ENCODE data around the gene DNAH9.

The DNAH9 gene

GRCh38 chr17:11671126-11671525 lies 72.9 kb downstream of the DNAH9 start:
- DNase-seq (ENCODE audit: low read depth in 2 of 2), result no peak

DNA sequence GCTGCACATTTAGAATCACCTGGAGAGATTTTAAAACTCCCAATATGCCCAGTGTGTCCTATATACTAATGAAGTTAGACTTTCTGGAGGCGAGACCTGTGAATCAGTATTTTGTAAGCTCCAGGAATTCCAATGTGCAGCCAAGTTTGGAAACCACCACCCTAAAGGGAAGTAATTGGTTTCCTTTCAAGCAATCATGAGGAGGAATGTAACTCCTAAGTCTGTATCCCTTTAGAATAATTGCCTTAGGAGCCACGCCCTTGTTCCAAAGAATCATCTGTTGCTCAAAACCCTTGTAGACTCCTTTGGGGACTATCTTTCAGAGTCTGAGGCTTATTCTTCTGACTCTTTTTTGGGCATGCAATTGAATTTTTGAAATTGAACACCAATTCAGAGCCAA lies 84.4 kb downstream of the DNAH9 start:
- DNase-seq (ENCODE audit: low read depth in 2 of 2), result no peak

DNA sequence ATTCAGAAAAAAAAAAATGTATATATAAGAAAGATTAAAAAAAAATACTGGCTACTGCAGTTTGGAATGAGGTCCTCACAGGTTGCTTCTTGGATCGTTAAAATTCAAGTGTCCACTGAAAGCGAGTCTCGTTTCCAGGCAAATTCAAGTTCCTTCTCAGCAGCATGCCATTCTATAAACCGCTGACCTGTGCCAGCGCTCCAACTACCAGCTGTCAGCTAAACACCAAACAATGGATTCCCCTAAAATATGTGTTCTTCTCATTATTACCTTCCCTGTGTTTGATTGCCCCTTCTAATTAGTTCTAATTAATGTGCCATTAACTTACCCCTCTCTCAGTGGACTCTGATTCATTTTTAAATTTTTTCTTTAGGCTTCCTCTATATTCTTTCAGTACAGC lies 92.4 kb downstream of the DNAH9 start:
- DNase-seq (ENCODE audit: low read depth in 2 of 2), result no peak

- DNase-seq (ENCODE audit: low read depth in 2 of 2), result no peak
These were observed 94.4 kb downstream of the DNAH9 start for GRCh38 chr17:11692688-11693087.

DNA sequence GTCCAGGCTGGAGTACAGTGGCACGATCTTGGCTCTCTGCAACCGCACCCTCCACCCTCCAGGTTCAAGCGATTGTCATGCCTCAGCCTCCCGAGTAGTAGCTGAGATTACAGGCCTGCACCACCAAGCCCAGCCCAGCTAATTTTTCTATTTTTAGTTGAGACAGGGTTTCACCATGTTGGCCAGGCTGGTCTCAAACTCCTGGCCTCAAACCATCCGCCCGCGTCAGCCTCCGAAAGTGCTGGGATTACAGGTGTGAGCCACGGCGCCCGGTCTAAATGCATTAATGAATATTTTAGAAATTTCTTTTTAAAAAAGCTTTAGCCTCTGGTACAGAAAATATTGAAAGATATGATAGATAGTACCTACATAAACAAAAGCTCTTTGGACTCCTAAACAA lies 95.0 kb downstream of the DNAH9 start:
- DNase-seq (ENCODE audit: low read depth in 2 of 2), result no peak

DNA sequence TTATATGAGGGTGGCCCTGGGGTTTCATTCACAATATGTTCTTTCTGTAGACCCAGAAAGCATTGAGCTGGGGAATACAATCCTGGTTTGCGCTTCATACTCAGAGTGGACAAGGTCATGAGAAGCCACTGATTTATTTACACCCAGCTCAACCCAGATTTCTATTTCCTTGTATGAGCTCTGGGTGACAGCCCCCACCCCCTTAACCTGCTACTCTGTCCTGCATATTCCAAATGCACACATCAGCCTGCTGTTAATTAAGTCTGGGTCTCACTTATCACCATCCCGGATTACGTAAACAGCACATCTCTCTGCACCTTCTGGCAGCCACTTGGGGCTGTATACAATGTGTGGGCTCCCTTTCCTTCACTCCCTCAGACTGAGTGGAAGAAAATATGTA lies 102.4 kb downstream of the DNAH9 start:
- no peak for DNase-seq (ENCODE audit: low read depth in 2 of 2)

GRCh38 chr17:11701911-11702310 lies 103.6 kb downstream of the DNAH9 start:
- DNase-seq (ENCODE audit: low read depth in 2 of 2), result no peak

DNA sequence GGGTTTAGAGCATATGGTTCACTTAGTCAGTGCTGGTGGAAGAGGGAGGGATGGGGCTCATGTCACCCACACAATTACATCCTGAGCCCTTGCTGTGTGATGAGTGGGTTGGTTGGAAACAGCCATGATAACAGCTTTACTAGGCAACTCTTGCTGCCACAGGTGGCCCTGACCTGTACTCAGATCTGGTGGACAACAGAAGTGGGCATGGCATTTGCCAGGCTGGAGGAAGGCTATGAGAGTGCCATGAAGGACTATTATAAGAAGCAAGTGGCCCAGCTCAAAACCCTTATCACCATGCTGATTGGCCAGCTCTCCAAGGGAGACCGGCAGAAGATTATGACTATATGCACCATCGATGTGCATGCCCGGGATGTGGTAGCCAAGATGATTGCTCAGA lies 105.8 kb downstream of the DNAH9 start:
- DNase-seq (ENCODE audit: low read depth in 2 of 2), result no peak

GRCh38 chr17:11705111-11705510 lies 106.8 kb downstream of the DNAH9 start:
- no peak for DNase-seq (ENCODE audit: low read depth in 2 of 2)

GRCh38 chr17:11707586-11707985 lies 109.3 kb downstream of the DNAH9 start:
- no peak for DNase-seq (ENCODE audit: low read depth in 2 of 2)

DNA sequence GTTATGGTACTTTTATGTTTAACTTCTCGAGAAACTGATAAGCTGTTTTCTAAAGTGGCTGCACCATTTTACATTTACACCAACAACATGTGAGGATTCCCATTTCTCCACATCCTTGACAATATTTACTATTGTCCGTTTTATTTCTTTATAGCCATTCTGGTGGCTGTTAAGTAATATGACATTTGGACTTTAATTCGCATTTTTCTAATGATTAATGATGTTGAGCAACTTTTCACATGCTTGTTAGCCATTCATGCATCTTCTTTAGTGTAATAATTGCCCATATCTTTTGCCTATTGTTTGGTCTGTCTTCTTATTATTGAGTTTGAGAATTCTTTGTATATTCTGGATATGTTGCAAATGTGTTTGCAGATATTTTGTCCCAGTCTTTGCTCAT lies 114.2 kb downstream of the DNAH9 start:
- DNase-seq (ENCODE audit: low read depth in 2 of 2), result no peak

DNA sequence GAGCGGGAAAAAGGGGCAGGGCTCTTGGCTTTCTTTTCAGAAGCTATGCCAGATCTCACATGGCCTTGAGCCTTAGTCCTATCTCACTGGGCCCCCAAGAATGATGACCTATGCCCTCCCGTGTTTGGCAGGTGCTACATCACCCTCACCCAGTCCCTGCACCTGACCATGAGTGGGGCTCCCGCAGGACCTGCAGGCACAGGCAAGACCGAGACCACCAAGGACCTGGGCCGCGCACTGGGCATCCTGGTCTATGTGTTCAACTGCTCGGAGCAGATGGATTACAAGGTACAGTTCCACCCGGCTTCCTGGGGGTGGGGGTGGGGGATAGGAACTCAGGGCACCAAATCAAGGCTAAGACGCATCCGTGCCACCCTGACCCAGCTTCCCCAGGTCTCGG lies 120.9 kb downstream of the DNAH9 start:
- DNase-seq (ENCODE audit: low read depth in 2 of 2), result no peak

DNA sequence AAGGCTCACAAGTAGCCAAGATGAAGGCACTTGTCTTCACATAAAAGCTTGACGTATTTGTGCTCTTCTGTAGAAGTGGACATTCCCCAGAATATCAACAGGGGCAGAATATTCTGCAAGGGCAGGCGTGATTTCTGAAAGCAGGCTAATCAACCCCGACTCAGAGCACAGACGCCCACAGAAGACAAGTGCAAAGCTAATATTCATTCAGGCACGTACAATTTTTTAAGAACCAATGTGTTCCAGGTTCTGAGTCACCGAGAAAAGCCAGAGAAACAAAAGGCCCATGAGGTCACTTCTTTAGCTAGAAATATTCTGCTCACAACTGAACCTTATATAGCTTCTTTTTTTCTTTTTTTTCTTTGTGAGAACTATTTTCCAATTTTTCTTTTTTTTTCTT lies 121.6 kb downstream of the DNAH9 start:
- no peak for DNase-seq (ENCODE audit: low read depth in 2 of 2)

GRCh38 chr17:11720816-11721215 lies 122.5 kb downstream of the DNAH9 start:
- no peak for DNase-seq (ENCODE audit: low read depth in 2 of 2)

DNA sequence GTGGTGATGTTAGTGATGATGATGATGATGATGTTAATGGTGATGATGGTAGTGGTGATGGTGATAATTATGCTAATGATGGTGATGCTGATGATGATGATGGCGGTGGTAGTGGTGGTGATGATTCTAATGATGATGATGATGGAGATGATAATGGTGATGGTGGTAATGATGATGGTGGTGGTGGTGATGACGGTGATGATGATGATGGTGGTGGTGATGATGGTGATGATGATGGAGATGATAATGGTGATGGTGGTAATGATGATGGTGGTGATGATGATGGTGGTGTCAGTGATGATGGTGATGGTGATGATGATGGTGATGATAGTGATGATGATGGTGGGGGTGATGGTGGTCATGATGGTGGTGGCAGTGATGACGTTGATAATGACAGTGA lies 132.5 kb downstream of the DNAH9 start:
- no peak for DNase-seq (ENCODE audit: low read depth in 2 of 2)

DNA sequence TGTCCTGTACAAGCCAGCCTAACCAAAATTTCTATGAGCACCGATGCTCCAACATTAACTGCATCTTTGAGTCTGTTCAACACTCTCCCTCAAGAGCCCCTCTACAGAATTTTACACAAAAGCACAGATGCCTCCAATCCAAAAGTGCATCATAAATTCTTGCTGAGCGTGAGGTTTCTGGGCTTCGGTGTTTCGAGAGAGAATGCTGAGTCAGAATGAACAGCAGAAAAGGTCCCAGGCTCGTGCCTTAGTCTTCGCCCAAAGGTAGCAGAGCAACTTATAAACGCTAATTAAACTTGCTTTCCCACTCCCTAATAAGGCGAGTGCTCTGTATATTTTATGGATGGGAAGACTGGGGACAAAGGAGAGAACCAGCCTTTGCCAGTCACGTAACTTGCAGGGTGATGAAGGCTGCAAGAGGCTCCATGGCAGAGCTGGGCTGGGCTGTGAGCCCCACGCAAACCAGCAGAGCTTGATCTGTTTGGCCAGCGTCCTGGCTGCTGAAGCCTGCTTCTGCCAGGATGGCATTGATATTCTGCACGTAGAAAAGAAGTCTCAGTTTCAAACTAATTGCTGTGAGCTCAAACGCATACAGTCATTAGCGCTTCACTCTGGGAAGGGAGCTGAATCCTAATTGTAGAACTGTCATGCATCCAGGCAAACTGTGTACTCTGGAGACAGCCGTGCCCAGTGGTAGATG lies 138.5 kb downstream of the DNAH9 start:
- DNase-seq (ENCODE audit: low read depth in 2 of 2), result no peak

DNA sequence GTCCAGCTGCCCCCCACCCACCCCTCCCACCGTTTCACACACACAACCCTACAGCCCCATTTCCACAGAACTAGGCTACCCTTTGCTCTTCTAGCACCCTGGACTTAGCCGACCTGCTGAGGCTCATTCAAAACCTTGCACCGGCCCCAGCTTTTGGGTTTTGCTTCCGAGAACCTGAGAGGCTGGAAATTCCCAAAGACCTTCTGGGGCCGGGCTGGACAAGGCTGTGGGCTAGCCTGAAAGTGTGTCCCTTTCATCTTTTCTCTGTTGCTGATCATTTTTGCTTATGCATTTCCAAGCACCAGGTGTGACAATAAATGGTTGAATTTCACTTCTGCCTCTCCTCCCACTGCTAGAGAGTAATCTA lies 139.0 kb downstream of the DNAH9 start:
- DNase-seq (ENCODE audit: low read depth in 2 of 2), result no peak

DNA sequence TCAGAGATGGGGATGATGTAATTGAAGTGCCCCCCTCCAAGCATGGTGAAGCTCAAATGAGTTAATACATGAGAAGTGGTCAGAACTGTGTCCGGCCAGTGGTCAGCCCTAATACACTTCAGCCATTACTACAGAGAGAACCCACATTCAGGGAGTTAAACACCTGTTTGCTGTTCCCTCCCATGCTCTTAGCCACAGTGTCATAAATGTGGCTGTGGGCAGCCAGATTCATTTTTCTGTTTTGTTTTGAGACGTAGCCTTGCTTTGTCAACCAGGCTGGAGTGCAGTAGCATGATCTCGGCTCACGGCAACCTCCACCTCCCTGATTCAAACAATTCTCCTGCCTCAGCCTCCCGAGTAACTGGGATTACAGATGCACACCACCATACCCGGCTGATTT lies 139.9 kb downstream of the DNAH9 start:
- no peak for DNase-seq (ENCODE audit: low read depth in 2 of 2)

- DNase-seq (ENCODE audit: low read depth in 2 of 2), result no peak
These were observed 141.1 kb downstream of the DNAH9 start for GRCh38 chr17:11739351-11739750.

DNA sequence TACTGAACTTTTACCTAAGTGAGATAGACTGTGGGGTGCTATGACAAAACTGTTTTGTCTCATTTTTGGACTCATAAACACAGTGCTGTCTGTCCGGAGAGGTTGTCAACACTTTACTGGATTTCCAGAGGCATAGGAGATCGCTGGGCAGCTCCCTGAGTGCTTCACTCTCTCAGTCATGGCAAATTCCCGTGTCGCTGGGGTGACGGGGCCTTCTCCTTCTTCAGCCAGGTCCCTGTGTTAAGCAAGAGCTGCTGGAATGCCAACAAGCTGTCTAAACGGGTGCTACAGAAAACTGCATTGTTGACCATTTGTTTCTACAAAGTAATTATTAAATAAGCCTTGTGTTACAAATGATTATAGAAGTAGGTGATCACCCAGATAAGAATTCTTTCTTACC lies 141.6 kb downstream of the DNAH9 start:
- no peak for DNase-seq (ENCODE audit: low read depth in 2 of 2)

DNA sequence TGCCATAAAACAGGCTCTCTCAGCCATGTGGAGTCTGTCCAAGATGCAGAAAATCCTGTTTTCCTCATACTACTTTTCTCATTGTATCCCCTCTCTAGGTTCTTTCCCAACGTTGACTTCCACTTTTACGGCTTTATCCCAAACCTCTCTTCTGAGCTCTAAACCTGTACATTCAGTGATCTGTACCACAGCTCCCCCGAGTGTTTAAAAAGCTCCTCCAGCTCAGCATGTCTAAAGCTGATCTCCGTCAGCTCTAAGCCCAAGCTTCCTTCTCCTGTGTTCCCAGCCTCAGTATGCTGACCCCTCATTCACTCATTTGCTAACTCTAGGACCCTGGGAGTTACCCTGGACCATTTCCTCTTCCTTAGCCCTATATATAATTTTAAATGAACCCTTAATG lies 144.6 kb downstream of the DNAH9 start:
- DNase-seq (ENCODE audit: low read depth in 2 of 2), result no peak

DNA sequence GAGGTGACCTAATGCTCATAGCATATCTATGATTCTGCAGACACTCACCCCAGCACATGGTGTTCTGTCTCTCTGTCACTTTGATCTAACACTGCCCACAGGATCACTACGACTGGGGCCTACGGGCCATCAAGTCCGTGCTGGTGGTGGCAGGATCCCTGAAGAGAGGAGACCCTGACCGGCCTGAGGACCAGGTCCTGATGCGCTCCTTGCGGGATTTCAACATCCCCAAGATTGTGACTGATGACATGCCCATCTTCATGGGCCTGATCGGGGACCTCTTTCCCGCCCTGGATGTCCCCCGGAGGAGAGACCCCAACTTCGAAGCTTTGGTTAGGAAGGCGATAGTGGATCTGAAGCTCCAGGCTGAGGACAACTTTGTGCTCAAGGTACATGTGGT lies 146.4 kb downstream of the DNAH9 start:
- no peak for DNase-seq (ENCODE audit: low read depth in 2 of 2)

- DNase-seq (ENCODE audit: low read depth in 2 of 2), result no peak
These were observed 149.2 kb downstream of the DNAH9 start for GRCh38 chr17:11747441-11747840.

- no peak for DNase-seq (ENCODE audit: low read depth in 2 of 2)
These were observed 159.5 kb downstream of the DNAH9 start for GRCh38 chr17:11757815-11758214.

DNA sequence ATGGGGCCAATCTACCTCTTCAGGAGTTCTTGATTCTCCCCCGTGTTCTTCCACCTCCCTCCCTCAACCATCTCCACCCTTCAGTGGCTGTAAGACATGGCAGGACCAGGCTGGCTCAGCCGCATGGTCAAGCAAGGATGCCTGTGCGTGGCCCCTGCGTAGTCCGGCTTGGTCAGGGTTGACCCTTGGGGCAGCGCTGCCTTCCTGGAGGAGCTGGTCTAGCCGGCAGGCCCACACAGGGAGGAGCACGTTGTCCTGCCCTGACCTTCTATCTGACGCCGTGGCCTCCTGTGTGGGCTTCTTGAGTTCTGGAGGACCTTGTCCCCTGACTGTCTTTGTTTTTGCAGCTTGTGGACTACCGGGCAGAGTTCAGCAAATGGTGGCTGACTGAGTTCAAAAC lies 169.8 kb downstream of the DNAH9 start:
- no peak for DNase-seq (ENCODE audit: low read depth in 2 of 2)
